H9 (cell line): ENCODE results near the gene ATP2A1. TPM values are rescaled to one million over a fixed set of nuclear protein-coding genes. Genes with fewer than 3 reads are reported as not detected.
A peak's percentile ranks its signal among the peaks of the same experiment; 100 is the strongest.

Experiments
- DNase-seq: peaks from one replicate; pipeline ENCODE4 v3.0.0-alpha.2; 2017
- H2AFZ ChIP-seq: one replicate; pipeline ENCODE4 v1.6.1; 2013; ENCODE audit warnings: mild to moderate bottlenecking, low read length, control low read depth, moderate library complexity
- H2AK5ac ChIP-seq: 2 replicates; pipeline ENCODE4 v1.6.1; 2013; ENCODE audit warnings: low read length, control low read depth, mixed read lengths; ENCODE audit not compliant: insufficient read length
- H2BK120ac ChIP-seq: one replicate; pipeline ENCODE4 v1.6.1; 2013; ENCODE audit warnings: low read depth, mild to moderate bottlenecking, low read length, control low read depth, inconsistent platforms; ENCODE audit not compliant: poor library complexity, severe bottlenecking
- H2BK12ac ChIP-seq: 2 replicates; pipeline ENCODE4 v1.6.1; 2013; ENCODE audit warnings: low read length, control low read depth, mixed read lengths, low read depth; ENCODE audit not compliant: insufficient read length
- H2BK15ac ChIP-seq: 2 replicates; pipeline ENCODE4 v1.6.1; 2013; ENCODE audit warnings: low read depth, low read length, control low read depth
- H2BK20ac ChIP-seq: one replicate; pipeline ENCODE4 v1.6.1; 2013; ENCODE audit warnings: low read depth, mild to moderate bottlenecking, low read length, control low read depth, inconsistent platforms; ENCODE audit not compliant: poor library complexity, severe bottlenecking
- H2BK5ac ChIP-seq: 2 replicates; pipeline ENCODE4 v1.6.1; 2013; ENCODE audit warnings: low read length, control low read depth, mixed read lengths; ENCODE audit not compliant: insufficient read length
- H3K14ac ChIP-seq: 2 replicates; pipeline ENCODE4 v1.6.1; 2013; ENCODE audit warnings: low read length, control low read depth; ENCODE audit not compliant: insufficient read depth
- H3K18ac ChIP-seq: 2 replicates; pipeline ENCODE4 v1.6.1; 2013; ENCODE audit warnings: low read depth, mild to moderate bottlenecking, mixed read lengths, low read length, control low read depth; ENCODE audit not compliant: insufficient read length
- H3K23ac ChIP-seq: 2 replicates; pipeline ENCODE4 v1.6.1; 2013; ENCODE audit warnings: low read length, control low read depth, mixed read lengths, low read depth; ENCODE audit not compliant: insufficient read length
- H3K23me2 ChIP-seq: 2 replicates; pipeline ENCODE4 v1.6.1; 2013; ENCODE audit warnings: low read depth, mild to moderate bottlenecking, mixed read lengths, low read length, control low read depth; ENCODE audit not compliant: insufficient read length, poor library complexity, severe bottlenecking
- H3K27ac ChIP-seq: 2 replicates; pipeline ENCODE4 v1.5.1; 2013; ENCODE audit warnings: low read length, control low read depth, mixed read lengths, low read depth; ENCODE audit not compliant: insufficient read length
- H3K27me3 ChIP-seq: 2 replicates; pipeline ENCODE4 v1.6.1; 2013; ENCODE audit warnings: low read length, control low read depth, inconsistent platforms; ENCODE audit not compliant: insufficient read depth
- H3K4ac ChIP-seq: 2 replicates; pipeline ENCODE4 v1.6.1; 2013; ENCODE audit warnings: low read depth, mild to moderate bottlenecking, control low read depth, inconsistent platforms, low read length, moderate library complexity
- H3K4me1 ChIP-seq: 2 replicates; pipeline ENCODE4 v1.6.1; 2013; ENCODE audit warnings: low read length, control low read depth, inconsistent platforms; ENCODE audit not compliant: insufficient read depth
- H3K4me2 ChIP-seq: 2 replicates; pipeline ENCODE4 v1.6.1; 2013; ENCODE audit warnings: low read length, control low read depth, mixed read lengths; ENCODE audit not compliant: insufficient read length, insufficient read depth
- H3K56ac ChIP-seq: 2 replicates; pipeline ENCODE4 v1.6.1; 2013; ENCODE audit warnings: low read depth, mild to moderate bottlenecking, mixed read lengths, low read length, control low read depth; ENCODE audit not compliant: insufficient read length
- H3K79me1 ChIP-seq: 2 replicates; pipeline ENCODE4 v1.6.1; 2013; ENCODE audit warnings: low read depth, mild to moderate bottlenecking, moderate library complexity, low read length, control low read depth, inconsistent platforms; ENCODE audit not compliant: insufficient read depth, poor library complexity, severe bottlenecking
- H3K79me2 ChIP-seq: 2 replicates; pipeline ENCODE4 v1.6.1; 2013; ENCODE audit warnings: low read length, control low read depth, inconsistent platforms; ENCODE audit not compliant: insufficient read depth
- H3K9ac ChIP-seq: 2 replicates; pipeline ENCODE4 v1.6.1; 2013; ENCODE audit warnings: low read length, control low read depth, mixed read lengths; ENCODE audit not compliant: insufficient read length; ENCODE audit errors: extremely low read depth
- H3K9me3 ChIP-seq: one replicate; pipeline ENCODE4 v1.6.1; 2013; ENCODE audit warnings: low read depth, low read length, inconsistent platforms; ENCODE audit not compliant: control insufficient read depth
- H3T11ph ChIP-seq: one replicate; pipeline ENCODE4 v1.6.1; 2013; ENCODE audit warnings: mild to moderate bottlenecking, low read length, control low read depth, inconsistent platforms
- H4K20me1 ChIP-seq: one replicate; pipeline ENCODE4 v1.6.1; 2013; ENCODE audit not compliant: control insufficient read depth, insufficient read length, insufficient read depth
- H4K5ac ChIP-seq: 2 replicates; pipeline ENCODE4 v1.6.1; 2013; ENCODE audit warnings: low read depth, mild to moderate bottlenecking, mixed read lengths, low read length, control low read depth; ENCODE audit not compliant: insufficient read length
- H4K8ac ChIP-seq: replicated peaks from 2 replicates; pipeline ENCODE4 v1.6.1; 2013; ENCODE audit warnings: low read length, control low read depth, mixed read lengths, low read depth; ENCODE audit not compliant: insufficient read length
- H4K91ac ChIP-seq: 2 replicates; pipeline ENCODE4 v1.6.1; 2013; ENCODE audit warnings: low read depth, mild to moderate bottlenecking, moderate library complexity, mixed read lengths, low read length, control low read depth; ENCODE audit not compliant: insufficient read length
- H3K27ac Mint-ChIP-seq, 3 experiments: 2 replicates in 2 of 3; 3 replicates in 1 of 3; pipeline ENCODE4 v1.8.0; 2020 to 2021; ENCODE audit warnings: mixed read lengths in 3 of 3, mild to moderate bottlenecking in 1 of 3, moderate library complexity in 1 of 3
- H3K27me3 Mint-ChIP-seq: 2 replicates; pipeline ENCODE4 v1.8.0; 2021; ENCODE audit warnings: low read depth, mild to moderate bottlenecking, moderate library complexity, mixed read lengths
- H3K36me3 Mint-ChIP-seq, 3 experiments: 2 replicates in 2 of 3; 3 replicates in 1 of 3; pipeline ENCODE4 v1.8.0; 2020 to 2021; ENCODE audit warnings: low read depth in 3 of 3, mixed read lengths in 3 of 3; ENCODE audit not compliant: insufficient read depth in 1 of 3
- H3K4me1 Mint-ChIP-seq, 2 experiments: 2 replicates each; pipeline ENCODE4 v1.8.0; 2020; ENCODE audit warnings: mixed read lengths in 2 of 2
- H3K4me3 Mint-ChIP-seq, 2 experiments: 2 replicates in 1 of 2; 3 replicates in 1 of 2; pipeline ENCODE4 v1.8.0; 2020 to 2021; ENCODE audit warnings: mild to moderate bottlenecking in 2 of 2, mixed read lengths in 2 of 2, moderate library complexity in 1 of 2
- H3K9me3 Mint-ChIP-seq, 2 experiments: 2 replicates in 1 of 2; 3 replicates in 1 of 2; pipeline ENCODE4 v1.8.0; 2020; ENCODE audit warnings: mild to moderate bottlenecking in 2 of 2, mixed read lengths in 2 of 2, moderate library complexity in 1 of 2
- WGBS: extraction: QIAGEN DNeasy Blood & Tissue Kit; methylation state at CpG from one replicate; pipeline ENCODE4 v1.1.7; 2013; ENCODE audit warnings: missing lambda C conversion rate, low lambda C conversion rate, mixed read lengths; ENCODE audit not compliant: insufficient read length; ENCODE audit errors: extremely low coverage; 5-methylcytosine and 5-hydroxymethylcytosine counted together
- total RNA-seq: library from RNA; stranded (reverse); gene quantifications from 2 replicates; pipeline ENCODE4 v1.2.1, GENCODE V29; 2021
- TF ChIP-seq, protein P1 (sequence below): fragments of 200-600 bp; sonication (generic); conservative IDR thresholded peaks from 3 replicates; pipeline ENCODE4 v1.8.0; 2021; ENCODE audit warnings: antibody characterized with exemption, mild to moderate bottlenecking

Gene ATP2A1
- total RNA-seq, 1 experiment from 2014 or later, result 4.6 TPM

DNA sequence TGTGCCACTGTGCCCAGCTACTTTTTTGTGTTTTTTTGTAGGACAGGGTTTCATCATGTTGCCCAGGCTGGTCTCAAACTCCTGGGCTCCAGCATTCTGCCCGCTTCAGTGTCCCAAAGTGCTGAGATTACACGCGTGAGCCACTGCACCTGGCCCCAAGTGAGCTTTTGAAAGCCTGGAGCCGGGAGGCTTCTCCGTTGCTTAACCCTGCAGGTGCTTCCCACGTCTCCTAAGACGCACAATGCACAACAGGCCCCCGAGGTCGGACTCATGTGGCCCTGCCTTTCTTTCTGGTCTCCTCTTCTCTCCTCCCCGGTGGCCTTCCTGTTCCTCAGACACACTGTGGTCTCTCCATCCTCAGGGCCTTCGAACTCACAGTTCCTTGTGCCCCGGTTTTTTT, 34.3 kb downstream of the ATP2A1 start:
- Histone ChIP-seq H2BK5ac (no peak overlapping the region), H2BK120ac (no peak overlapping the region), H3K9me3 (no peaks in the 10 kb centered on the region), H3K56ac (no peak overlapping the region), H2AFZ (no peak overlapping the region), H4K5ac (no peak overlapping the region), H3K18ac (no peak overlapping the region), H3T11ph (no peak overlapping the region), H3K27ac (no peak overlapping the region), H4K91ac (no peak overlapping the region), H2BK20ac (no peak overlapping the region), H2AK5ac (no peak overlapping the region), H2BK12ac (no peak overlapping the region), H3K23me2 (no peaks in the 10 kb centered on the region), H3K4me1 (no peaks in the 10 kb centered on the region), H3K4me2 (no peak overlapping the region), H3K4ac (no peak overlapping the region), H3K27me3 (no peaks in the 10 kb centered on the region), H3K9ac (no peak overlapping the region), H3K79me2 (no peaks in the 10 kb centered on the region), H2BK15ac (no peak overlapping the region), H3K23ac (no peak overlapping the region), H4K8ac (no peak overlapping the region), H3K14ac (no peak overlapping the region), H3K79me1 (no peaks in the 10 kb centered on the region), H4K20me1 (no peaks in the 10 kb centered on the region)
- Mint-ChIP-seq H3K4me1 (no peaks in the 10 kb centered on the region), H3K36me3 (peaks cover 4 to 41% (median 23%) of the 10 kb centered on the region in 3 experiments; a peak in 5 of 7 replicates), H3K27ac (peak overlapping the region in 2 of 3 experiments; percentile 85; a peak in 4 of 7 replicates), H3K27me3 (no peaks in the 10 kb centered on the region), H3K9me3 (no peaks in the 10 kb centered on the region), H3K4me3 (no peak overlapping the region; a peak in 1 of 5 replicates)
- WGBS, result no CpG with 5 or more reads among the region's 12 CpGs
- TF ChIP-seq, protein P1, sequence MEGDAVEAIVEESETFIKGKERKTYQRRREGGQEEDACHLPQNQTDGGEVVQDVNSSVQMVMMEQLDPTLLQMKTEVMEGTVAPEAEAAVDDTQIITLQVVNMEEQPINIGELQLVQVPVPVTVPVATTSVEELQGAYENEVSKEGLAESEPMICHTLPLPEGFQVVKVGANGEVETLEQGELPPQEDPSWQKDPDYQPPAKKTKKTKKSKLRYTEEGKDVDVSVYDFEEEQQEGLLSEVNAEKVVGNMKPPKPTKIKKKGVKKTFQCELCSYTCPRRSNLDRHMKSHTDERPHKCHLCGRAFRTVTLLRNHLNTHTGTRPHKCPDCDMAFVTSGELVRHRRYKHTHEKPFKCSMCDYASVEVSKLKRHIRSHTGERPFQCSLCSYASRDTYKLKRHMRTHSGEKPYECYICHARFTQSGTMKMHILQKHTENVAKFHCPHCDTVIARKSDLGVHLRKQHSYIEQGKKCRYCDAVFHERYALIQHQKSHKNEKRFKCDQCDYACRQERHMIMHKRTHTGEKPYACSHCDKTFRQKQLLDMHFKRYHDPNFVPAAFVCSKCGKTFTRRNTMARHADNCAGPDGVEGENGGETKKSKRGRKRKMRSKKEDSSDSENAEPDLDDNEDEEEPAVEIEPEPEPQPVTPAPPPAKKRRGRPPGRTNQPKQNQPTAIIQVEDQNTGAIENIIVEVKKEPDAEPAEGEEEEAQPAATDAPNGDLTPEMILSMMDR, result no peak
- DNase-seq, result no peak
